22Rv1 (cell line): ENCODE data around the gene FNDC8.

Source experiments
- CTCF ChIP-seq: fragments of 450-650 bp; IDR thresholded peaks from 2 replicates; pipeline ENCODE4 v1.5.1; 2017; ENCODE audit warnings: mild to moderate bottlenecking
- ZFX ChIP-seq: fragments of 450-650 bp; IDR thresholded peaks from 2 replicates; pipeline ENCODE4 v1.6.1; 2017; ENCODE audit warnings: antibody characterized with exemption, borderline replicate concordance

GRCh38 chr17:35099908-35100307 is 21.5 kb upstream of the FNDC8 start:
- TF ChIP-seq CTCF: no peak
- TF ChIP-seq ZFX: no peak
